ENCODE measurements around the gene SRCIN1.

The SRCIN1 gene

DNA sequence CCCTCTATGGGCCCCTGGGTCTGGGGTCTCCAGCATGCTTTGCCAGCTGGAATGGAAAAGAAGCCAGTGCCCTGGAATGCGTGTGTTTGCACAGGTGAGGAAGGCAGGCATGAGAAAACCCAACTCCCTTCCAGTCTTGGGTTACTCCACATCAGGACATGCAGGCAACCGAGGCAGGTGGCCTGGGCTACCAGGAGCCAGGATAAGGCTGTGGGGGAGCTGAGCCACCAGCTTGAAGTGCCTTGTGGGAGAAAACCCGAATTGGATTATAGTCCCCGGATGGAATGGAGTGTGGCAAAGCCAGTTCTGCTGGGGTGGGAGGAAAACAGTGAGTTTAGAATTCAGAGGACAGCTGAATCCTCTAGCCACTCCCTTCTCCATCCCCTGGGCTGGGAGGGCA lies 7.2 kb downstream of the SRCIN1 start:
- peak; percentile 66 for DNase-seq (ENCODE audit: low read depth)

DNA sequence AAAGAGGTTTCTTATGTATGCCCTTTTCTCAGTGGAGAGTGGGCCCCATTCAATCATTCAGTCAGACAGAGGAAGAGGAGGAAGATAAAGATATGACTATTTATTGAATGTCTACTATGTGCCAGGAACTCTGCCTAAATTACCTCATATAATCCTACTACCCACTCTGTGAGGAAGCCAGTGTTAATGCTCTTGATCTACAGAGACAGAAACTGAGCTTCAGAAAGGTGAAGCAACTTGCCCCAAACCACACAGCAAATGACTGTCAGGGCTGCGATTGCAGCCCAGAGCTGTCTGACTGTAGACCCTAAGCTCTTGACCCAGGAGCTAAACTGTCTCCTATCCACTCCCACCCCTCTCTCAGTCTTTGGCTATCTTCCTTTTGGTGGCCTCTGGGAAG lies 8.4 kb downstream of the SRCIN1 start:
- no peak for DNase-seq (ENCODE audit: low read depth)

DNA sequence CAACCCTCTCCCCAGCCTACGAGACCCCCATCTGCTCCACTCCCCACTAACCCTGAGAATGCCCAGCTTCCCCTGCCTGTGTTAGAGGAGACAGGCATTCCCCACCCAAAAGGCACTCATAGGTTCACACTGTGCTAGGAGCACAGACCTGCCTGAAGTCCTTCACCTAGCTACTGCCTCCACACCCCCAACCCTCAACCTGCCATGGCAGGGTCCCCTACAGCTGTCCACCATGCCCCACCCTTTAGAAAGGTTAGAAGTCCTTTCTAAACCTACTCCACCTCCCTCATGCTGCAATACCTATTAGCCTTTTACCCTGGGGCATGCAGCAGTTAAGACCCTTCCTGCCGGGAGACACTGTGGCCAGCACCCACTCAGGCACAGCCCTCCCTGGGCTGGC lies 9.1 kb downstream of the SRCIN1 start:
- no peak for DNase-seq (ENCODE audit: low read depth)

DNA sequence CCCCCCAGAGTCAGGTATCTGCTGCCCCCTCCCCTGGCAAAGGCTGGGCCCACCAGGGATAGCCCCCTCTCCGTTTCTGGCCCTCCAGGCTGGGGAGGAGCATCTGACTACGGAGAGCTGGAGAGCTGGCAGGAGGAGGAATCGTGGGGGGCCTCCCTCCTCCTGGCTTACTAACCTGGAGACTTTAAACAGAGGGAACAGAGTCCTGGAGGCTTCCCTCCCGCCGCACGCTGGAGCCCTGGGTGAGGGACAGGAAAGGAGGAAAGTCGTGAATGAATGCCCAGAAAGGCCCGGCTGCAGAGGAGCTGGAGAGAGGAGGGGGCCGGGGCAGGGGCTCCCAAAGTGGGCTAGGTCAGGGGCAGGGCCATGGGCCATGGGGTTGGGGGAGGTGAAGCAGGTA lies 9.9 kb downstream of the SRCIN1 start:
- no peak for DNase-seq (ENCODE audit: low read depth)

DNA sequence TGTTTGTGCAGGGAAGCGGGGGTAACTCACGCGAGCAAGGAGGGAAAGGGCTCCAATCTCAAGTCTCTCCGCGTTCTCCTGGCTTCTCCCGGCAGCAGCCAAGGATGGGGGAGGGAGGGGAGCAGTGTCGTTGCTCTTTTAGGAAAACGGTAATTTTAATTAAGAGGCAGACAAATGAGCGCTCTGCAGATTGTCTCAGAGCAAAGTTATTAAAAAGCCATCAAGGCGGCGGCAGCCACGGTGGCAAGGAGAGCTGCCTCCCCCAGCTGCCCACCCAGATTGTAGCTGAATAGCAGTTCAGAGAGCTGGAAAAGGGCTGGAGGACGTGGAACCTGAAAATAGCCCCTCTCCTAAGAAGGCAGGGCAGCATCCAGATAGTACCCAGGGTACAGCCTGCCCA lies 11.6 kb downstream of the SRCIN1 start:
- no peak for DNase-seq (ENCODE audit: low read depth)

DNA sequence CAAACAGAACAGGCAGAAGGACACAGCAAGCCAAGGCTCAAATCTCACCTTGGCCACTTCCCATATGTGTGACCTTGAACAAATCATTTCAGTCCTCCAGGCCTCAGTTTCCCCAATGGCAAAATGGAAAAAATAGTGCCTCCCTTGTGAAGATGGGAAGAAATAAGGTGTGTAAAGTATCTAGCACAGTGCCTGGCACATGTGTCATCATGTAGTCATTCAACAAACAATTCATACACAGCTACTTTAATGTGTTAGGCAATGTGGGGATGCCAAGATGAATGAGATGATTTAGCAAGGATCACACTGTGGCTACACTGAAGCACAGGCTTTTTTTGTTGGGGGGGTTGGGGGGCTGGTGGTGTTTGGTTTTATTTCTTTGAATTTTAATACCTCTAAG lies 13.3 kb downstream of the SRCIN1 start:
- no peak for DNase-seq (ENCODE audit: low read depth)

DNA sequence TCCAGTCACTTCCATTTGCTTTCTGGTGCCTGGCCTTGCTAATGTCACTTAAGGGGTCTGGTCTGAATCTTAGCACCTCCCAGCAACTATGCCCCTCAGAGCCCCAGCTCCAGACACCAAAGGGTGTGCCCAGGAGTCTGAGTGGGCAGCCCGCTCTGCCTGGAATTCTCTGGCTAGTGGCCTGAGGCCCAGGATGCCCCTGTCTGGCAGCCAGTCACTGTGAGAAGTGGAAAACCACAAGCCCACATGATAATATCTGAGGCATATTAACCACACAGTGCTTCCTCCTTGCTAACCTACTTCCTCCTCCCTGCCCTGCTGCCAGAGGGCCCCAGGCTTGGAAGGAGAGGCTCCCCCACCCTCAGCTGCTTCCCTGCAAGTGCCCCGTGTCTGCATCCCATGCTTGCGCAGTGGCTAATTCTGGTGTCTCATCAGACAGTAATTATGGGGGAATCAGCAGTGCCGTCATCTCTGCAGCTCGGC lies 14.0 kb downstream of the SRCIN1 start:
- DNase-seq (ENCODE audit: low read depth): peak; percentile 25

DNA sequence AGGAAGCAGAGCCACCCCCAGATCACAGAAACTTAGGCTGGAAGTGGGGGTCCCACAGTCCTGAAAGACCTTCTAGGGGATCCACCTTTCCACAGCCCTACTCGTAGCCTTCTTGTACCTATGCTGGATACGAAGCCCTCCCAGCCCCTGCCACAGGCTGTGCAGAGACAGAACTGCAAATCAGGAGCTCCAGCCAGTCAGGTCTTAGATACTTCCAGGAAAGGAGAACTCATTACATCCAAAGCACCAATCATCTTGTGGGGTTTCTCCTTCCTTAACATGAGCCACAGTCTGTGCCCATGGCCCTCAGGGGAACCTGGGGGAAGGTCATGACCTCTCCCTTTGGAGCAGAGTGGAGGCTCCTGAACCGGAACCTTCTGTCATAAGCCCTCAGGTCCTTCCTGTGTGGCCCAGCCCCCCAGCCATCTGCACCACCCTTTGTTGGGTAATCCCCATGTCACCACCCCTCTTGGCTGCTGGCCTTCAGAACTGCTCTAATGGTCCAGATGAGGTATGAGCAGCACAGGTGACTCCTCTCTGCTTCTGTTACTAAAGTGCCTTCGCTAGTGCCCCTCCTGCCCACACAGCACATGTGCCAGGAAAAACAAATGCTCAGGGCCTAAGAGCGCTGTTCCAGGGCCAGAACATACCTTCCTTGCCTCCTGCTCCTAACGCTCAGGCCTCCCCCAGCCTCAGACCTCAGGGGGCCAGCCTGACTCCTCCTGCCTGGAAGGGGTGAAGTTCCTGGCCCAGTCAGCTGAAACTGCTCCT lies 14.6 kb downstream of the SRCIN1 start:
- no peak for DNase-seq (ENCODE audit: low read depth)

DNA sequence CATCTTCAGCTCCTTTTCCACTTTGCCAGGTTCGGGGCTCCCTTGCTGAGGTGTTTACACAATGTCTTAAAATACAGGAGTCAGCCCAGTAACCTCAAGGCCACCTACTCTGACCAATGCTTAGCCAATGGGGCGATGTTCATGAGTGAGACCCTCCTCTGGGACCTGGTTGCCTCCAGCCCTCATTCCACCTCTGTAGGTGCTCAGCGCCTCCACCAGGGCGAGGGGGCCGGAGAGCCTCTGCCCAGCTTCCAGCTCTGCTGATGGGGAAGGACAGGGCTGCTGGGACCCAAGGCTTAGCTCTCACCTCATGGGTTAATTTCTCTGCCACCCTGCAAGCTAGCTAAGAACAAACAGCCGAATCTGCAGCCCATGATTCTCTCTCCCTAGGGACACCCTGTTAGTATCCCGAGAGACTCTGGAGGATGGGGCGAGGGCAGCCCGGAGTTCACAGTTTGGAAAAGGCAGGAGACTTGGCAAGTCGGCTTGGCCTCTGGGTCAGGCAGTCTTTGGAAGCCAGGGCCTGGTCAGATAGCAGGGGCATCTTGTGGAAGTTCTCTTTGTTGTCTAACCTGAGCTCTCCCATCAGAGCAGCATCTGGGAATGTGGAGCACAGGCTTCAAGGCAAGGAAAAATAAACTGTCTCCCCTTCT lies 16.2 kb downstream of the SRCIN1 start:
- DNase-seq (ENCODE audit: low read depth): no peak

DNA sequence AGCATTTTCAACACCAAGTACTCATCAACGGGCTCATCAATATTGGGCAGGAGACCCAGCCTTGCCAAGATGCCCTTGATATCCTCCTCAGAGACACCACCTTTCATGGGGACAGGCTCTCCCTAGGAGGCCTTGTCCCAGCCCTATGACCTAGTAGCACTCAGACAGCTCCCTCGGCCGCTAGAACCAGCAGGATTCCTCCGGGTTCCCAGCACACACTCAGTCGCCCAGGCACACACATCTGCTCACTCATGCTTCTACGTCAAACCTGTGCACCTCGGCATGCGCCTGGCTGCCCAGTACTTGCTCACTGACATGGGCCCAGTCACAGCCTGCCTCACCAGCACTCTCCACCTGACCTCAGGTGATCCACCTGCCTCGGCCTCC lies 17.0 kb downstream of the SRCIN1 start:
- DNase-seq (ENCODE audit: low read depth): no peak

DNA sequence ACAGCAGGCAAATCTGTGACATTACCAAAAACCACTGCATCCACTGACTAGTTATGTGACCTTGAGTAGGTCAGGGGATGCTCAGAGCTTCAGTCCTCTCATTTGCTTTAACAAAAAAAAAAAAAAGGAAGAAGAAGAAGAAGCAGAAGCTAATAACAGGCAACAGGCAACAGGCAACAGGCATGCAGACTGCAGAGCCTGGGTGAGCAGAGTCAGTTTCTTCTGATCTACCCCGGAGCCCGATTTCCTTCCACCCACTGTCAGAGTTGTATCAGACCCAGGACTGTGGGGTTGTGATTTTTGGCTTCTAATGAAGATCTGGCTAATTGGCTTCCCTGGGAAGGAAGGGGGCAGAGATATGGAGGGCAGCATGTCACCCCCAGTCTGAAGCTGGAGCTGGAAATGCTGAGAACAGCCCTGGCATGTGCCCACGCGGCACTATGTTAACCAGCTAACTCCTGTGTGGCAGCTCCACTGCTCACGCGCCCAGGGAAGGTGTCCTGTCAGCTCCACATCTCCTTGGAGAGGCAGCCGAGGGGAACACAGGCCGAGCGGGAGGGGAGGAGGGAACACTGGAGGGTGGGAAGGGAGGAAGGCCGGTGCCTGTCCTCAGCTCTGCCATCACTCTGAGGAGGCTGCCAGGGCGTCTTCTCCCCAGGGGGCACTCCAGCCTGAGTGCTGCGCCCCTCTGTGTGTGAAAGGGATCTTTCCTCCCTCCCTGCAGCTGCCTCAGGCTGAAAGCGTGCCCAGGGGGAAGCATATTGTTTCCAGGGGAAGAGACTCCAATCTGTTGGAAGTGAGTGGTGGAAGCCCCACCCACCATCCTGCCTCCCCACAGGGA lies 17.6 kb downstream of the SRCIN1 start:
- no peak for DNase-seq (ENCODE audit: low read depth)

DNA sequence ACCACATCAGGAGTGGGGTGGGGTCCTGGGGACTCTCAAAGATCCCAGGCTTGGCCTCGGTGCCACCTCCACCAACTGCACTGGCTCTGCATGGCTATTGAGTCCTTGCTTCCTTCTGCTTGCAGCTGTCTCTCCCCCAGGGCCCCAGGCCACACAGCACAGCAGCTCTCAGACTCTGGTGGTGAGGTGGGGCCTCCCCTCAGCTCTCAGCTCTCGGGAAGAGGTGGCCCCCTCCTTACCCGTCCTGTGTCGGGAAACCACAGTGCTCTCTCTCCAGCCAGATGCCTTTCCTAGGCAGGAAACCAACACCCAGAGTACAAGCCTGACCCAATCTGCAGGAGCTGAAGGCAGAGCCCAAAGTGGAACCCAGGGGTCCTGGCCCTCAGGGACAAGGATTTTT lies 18.5 kb downstream of the SRCIN1 start:
- no peak for DNase-seq (ENCODE audit: low read depth)

DNA sequence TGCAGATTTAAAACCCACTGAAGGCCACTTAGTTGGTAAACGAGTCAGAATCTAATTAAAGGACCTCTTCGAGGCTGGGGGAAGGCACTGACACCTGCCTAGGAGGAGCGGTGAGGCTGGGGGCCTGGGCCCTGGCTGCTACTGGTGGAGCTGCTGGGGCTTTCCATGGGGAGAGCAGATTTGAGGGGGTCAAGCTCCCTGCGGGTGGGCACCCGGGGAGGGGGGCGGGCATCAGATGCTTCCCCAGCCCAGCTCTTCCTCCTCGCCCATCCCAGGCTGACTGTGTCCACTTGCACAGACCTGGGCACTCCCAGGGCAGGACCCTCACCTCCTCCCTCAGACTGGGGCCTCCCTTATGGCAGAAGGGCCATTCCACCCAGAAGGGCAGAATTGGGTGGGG lies 19.0 kb downstream of the SRCIN1 start:
- DNase-seq (ENCODE audit: low read depth): no peak

DNA sequence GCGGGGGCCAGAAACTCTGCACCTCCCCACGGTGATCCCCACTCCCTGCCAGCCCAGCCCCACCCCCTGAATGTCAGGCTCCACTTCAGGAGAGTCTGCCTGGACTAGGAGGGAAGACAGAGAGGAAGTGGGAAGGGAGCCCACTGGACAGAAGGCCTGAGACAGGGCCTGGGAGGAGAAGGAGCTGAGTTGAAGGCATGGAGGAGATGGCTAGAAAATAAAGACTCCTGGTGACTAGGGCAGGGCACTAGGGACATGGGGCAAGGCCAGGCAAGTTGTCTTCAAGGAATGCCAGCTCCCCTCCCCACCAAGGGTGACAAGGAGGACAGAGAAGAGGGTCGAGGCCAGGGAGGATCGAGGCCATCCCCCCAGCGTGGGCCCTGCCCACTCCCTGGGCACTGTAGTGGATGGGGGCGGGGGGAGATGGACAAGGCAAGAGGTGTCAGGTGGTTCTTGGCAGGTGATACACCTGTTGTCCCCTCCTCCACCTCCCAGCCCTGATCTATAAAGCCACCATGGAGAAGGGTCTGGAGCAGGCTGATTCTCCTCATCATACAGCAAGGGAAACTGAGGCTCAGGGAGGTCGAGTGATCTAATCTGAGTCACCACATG lies 19.7 kb downstream of the SRCIN1 start:
- no peak for DNase-seq (ENCODE audit: low read depth)

DNA sequence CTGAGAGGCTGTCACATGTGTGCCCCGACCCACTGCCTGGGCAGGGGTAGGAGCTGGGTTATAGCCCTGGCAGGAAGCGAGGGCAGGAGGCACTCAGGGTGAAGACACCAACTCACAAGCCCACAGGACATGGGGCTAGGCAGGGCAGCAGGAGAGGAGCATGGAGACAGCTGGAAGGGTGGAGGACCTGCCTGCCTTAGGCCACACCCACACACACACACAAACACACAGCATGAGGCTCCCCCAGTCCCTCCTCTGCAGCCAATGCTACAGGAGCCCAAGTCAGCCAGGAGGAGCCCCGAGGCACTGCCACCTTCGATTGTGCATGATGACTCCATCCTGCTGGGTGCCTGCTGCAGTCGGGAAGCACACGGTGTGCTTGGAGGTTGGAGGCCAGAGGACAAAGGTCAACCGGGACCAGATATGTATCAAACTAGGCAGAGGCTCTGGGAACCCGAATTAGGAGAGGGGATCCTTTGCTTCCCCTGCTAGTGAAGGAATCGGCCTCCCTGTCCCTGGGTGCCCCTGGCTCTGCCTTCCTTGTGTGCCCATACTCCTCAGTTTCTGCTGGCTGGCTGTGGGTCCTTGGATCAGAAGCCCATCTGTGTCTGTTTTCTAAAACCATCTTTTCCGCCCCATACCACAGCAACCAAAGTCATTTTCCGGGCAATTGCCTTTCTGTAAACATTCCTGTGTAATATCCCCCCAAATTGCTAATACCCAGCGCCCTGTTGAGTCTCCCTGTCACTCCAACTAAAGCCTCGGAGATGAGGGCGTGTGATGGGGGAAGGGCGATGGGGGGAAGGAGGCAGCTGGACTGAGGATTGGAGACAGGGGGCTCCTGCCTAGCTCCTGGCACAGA lies 20.5 kb downstream of the SRCIN1 start:
- DNase-seq (ENCODE audit: low read depth): no peak

DNA sequence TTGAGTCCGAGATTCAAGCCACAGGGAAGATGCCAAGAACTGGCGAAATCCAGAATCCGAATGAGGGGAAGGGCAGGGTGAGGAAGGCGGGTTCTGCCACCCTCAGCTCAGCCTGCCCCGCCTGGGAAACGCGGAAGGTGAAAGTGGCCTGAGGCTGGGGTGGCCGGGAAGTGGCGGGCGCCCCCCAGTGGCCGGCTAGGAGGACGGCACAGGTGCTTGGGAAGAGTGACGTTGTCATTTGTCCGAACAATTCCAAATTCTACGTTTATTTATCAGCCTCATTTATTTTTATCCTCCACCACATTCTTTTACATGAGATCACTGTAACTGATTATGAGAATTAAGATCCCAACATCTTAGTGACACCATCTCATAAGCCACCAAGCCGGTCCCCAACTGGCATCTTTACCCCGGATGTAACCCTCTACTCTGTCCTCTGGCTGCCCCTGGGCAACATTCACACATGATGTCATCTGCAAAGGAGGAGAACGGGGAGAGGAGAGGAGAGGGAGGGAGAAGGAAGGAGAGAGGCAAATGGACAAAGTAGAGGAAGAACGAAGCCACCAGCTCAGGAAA lies 21.3 kb downstream of the SRCIN1 start:
- peak; percentile 39 for DNase-seq (ENCODE audit: low read depth)

DNA sequence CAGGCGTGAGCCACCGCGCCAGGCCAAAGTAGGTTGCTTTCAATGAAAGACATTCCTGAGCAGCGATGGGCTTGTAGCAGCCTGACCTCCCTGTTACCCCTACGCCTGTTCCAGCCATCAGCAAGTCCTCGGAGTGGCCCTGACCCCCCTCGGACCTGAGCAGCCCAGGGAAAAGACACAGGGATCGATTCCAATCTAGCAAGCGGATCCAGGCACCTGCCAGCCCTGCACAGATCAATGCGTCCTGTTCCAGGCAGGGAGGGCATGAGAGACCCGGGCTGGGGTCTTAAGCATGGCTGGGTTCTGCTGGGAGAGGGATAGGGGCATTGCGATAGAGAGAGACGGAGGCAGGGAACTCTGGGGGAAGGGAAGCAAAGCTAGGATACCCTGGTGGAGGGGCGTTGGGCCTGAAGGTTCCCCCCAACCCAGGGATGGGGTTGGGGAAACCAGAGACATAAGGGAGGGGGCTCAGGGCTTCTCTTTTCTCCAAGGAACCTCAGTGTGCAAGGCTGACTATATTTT lies 21.9 kb downstream of the SRCIN1 start:
- DNase-seq (ENCODE audit: low read depth): no peak

DNA sequence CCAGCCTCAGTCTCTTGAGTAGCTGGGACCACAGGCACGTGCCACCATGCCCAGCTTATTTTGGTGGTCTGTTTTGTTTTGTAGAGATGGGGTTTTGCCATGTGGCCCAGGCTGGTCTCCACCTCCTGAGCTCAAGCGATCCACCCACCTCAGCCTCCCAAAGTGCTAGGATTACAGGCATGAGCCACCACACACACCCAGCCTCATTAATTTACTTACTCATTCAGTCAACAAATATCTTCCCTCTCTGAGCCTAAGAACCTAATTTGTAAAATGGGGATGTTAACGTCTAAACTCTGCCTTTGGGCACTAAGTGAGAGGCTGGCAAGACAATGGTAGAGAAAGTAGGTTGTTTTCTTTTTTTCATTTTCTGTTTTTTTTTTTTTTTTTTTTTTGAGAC lies 22.6 kb downstream of the SRCIN1 start:
- no peak for DNase-seq (ENCODE audit: low read depth)

DNA sequence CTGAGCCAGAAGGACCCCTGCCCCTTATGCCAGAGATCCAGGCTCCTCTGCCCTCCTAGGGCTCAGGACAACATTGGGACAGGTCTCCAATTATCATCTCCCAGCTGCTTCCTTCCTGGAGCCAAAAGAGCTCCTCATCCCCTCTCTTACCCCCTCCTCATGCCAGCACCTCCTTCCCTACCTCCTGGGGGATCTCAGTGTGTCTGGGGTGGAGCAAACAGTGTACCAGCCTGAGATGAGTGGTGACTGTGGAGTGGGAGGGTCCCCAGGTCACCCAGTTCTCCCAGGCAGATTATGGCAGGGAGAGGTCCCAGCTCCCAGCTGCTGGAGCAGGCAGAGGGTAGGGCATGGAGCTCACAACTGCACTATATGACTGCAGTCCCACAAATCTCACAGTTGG lies 23.7 kb downstream of the SRCIN1 start:
- no peak for DNase-seq (ENCODE audit: low read depth)

DNA sequence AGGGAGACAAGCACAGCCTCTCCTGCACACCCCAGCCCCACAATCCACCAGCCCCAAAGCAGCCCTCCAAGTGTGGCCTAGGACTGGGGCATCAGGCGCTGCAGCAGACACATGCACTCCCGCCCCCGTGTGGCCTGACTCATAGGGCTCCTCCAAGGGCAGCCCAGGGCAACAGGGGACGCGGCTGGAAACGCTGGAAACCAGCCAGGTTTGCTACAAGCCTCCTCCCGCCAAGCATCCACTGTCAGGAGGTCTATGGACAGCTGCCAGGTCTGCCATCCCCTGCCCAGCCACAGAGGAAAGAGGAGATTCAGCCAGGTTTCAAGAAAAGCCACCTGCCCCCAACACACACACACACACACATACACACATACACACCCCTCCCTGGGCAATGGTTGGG lies 25.8 kb downstream of the SRCIN1 start:
- peak; percentile 39 for DNase-seq (ENCODE audit: low read depth)

DNA sequence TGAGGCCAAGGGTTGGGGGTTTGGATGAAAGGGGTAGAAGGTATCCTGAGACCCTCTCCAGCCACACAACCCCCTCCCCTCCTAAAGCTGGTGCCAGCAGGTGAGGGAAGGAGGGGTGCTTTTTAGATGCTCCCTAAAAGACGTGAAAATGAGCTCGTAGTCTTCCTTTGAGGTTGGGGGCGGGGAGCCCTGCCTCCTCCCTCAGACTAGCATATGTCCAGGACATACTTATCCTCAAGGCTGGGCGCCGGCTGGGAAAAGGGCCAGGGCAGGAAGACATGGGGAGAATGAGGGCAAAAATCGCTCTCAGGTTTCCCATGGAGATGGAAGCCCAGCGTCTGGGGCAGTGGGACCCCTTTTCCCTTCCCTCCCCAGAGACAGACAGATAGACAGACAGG lies 26.7 kb downstream of the SRCIN1 start:
- DNase-seq (ENCODE audit: low read depth): no peak

Measured in iris pigment epithelial cell (primary cell).